Peyer's patch (tissue), 4 donors: ENCODE data around the gene PDK2.

Experiments used
- POLR2A ChIP-seq, 2 donors: fragments of 450-650 bp; IDR thresholded peaks; one replicate each; pipeline ENCODE4 v1.5.1; 2017; ENCODE audit warnings: antibody characterized with exemption in 2 of 2, mild to moderate bottlenecking in 2 of 2, moderate library complexity in 2 of 2
- TF ChIP-seq, protein P1 (sequence below), 6 experiments: fragments of 450-650 bp in 4 of 6; fragments of 200-600 bp in 2 of 6; sonication (generic) in 1 of 6; IDR thresholded peaks; one replicate each; pipeline ENCODE4 v1.5.1; 2017 to 2019; ENCODE audit warnings: antibody characterized with exemption in 6 of 6, mild to moderate bottlenecking in 3 of 6, moderate library complexity in 1 of 6

DNA sequence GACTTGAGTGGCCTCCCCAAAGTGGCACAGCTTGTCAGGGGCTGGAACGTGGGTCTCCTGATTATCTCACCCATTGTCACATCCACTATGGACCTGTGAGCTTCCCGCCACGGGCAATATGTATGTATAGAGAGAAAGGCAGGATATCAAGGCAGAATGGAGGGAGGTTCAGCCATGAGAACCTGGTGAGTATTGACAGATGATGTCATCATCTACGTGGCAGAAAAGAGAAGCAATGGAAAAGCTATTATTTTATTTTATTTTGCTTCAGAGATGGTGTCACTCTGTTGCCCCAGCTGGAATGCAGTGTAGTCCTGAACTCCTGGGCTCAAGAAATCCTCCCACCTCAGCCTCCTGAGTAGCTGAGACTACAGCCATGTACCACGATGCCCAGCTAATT is 13.4 kb upstream of the PDK2 start:
- TF ChIP-seq, protein P1, sequence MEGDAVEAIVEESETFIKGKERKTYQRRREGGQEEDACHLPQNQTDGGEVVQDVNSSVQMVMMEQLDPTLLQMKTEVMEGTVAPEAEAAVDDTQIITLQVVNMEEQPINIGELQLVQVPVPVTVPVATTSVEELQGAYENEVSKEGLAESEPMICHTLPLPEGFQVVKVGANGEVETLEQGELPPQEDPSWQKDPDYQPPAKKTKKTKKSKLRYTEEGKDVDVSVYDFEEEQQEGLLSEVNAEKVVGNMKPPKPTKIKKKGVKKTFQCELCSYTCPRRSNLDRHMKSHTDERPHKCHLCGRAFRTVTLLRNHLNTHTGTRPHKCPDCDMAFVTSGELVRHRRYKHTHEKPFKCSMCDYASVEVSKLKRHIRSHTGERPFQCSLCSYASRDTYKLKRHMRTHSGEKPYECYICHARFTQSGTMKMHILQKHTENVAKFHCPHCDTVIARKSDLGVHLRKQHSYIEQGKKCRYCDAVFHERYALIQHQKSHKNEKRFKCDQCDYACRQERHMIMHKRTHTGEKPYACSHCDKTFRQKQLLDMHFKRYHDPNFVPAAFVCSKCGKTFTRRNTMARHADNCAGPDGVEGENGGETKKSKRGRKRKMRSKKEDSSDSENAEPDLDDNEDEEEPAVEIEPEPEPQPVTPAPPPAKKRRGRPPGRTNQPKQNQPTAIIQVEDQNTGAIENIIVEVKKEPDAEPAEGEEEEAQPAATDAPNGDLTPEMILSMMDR (IDR thresholded peaks at IDR 0.05): no peak
- TF ChIP-seq POLR2A (IDR thresholded peaks at IDR 0.05): no peak
